Right atrium auricular region (tissue), 2 donors: ENCODE results near the gene FAM209B. TPM values are rescaled to one million over a fixed set of nuclear protein-coding genes. Genes with fewer than 3 reads are reported as not detected.

Experiments used
- DNase-seq: peaks from one replicate; pipeline ENCODE4 v3.0.0-alpha.2; 2019; ENCODE audit warnings: low spot score
- H3K27ac ChIP-seq, 2 donors: fragments of 200-600 bp; sonication (generic); 1 replicate in 1 of 2; 2 replicates in 1 of 2; pipeline ENCODE4 v1.5.1; 2016 to 2019
- H3K27me3 ChIP-seq, 2 donors: fragments of 200-600 bp; sonication (generic); one replicate each; pipeline versions ENCODE4 v1.5.1 to v1.6.0; 2017 to 2019
- H3K36me3 ChIP-seq: fragments of 200-600 bp; sonication (generic); one replicate; pipeline ENCODE4 v1.5.1; 2016
- H3K4me1 ChIP-seq, 2 donors: fragments of 200-600 bp; sonication (generic); one replicate each; pipeline versions ENCODE4 v1.5.1 to v1.6.0; 2017 to 2019
- H3K4me3 ChIP-seq, 2 donors: fragments of 200-600 bp; sonication (generic); 1 replicate in 1 of 2; 2 replicates in 1 of 2; pipeline ENCODE4 v1.5.1; 2017 to 2019; ENCODE audit warnings: mild to moderate bottlenecking in 1 of 2, moderate library complexity in 1 of 2
- H3K9me3 ChIP-seq, 2 donors: fragments of 200-600 bp; sonication (generic); one replicate each; pipeline ENCODE4 v1.5.1; 2019
- CTCF ChIP-seq, 2 donors: fragments of 200-600 bp; sonication (generic); IDR thresholded peaks; one replicate each; pipeline ENCODE4 v1.5.1; 2019; ENCODE audit warnings: antibody characterized with exemption in 2 of 2
- total RNA-seq, 2 donors: library from RNA; depleted of rRNA; stranded (reverse); fragments of >200 nt; gene quantifications; one replicate each; pipeline ENCODE4 v1.1.0, GENCODE V29; 2016

FAM209B gene
- total RNA-seq, 2 donors from 2014 or later, result not detected

- no peaks in the 10 kb centered on the region for H3K4me1 ChIP-seq
- TF ChIP-seq CTCF (IDR thresholded peaks at IDR 0.05), result no peak
- H3K27me3 ChIP-seq, result no peaks in the 10 kb centered on the region
- no peaks in the 10 kb centered on the region for H3K9me3 ChIP-seq
- DNase-seq, result no peak
- no peak overlapping the region for H3K27ac ChIP-seq
- H3K36me3 ChIP-seq, result no peaks in the 10 kb centered on the region
- H3K4me3 ChIP-seq, result no peak overlapping the region
Measured at GRCh38 chr20:56584916-56585315, 51.9 kb downstream of the FAM209B start.

Other genes starting within 250 kb of the FAM209B start
- 10 to 100 TPM; 26.3 to 29.9 TPM for gene FAM210B, start 174.3 kb upstream of the FAM209B start, total RNA-seq
- gene AURKA, start 141.0 kb upstream of the FAM209B start, total RNA-seq, result 1 to 10 TPM; 2.0 to 7.6 TPM
- 10 to 100 TPM; 16.4 to 22.8 TPM for gene CSTF1, start 140.6 kb upstream of the FAM209B start, total RNA-seq
- gene CASS4, start 121.0 kb upstream of the FAM209B start, total RNA-seq, result 1 to 10 TPM; 2.0 to 2.4 TPM
- 10 to 100 TPM; 48.6 to 49.4 TPM for gene RTF2, start 64.6 kb upstream of the FAM209B start, total RNA-seq
- gene FAM209A, start 8.5 kb upstream of the FAM209B start, total RNA-seq, result not detected
- under 1 TPM; 0.37 to 0.39 TPM for gene TFAP2C, start 96.1 kb downstream of the FAM209B start, total RNA-seq